Measurements from ENCODE around the gene CPT1A. TPM values are rescaled to one million over a fixed set of nuclear protein-coding genes. Genes with fewer than 3 reads are reported as not detected.
A peak's percentile ranks its signal among the peaks of the same experiment; 100 is the strongest.

The CPT1A gene
- polyA plus RNA-seq, 1 of the 3 experiments (the other 2 are of a cell fraction) = 31.2 TPM

- DNase-seq = peak; percentile 79
- peak overlapping the region; percentile 98 for H3K27ac ChIP-seq (ENCODE audit: low read depth in 2 of 2, low read length in 1 of 2)
- POLR2A ChIA-PET = no interaction called here
- H3F3A ChIP-seq (replicated peaks; ENCODE audit: insufficient read depth) = peaks cover 34% of the 10 kb centered on the region
- peak overlapping the region; percentile 76; the same call in 1 of the 2 replicates for H3K9ac ChIP-seq
- TF ChIP-seq YY1 (IDR thresholded peaks at IDR 0.05; ENCODE audit: low read depth) = peak; percentile 27; the same call in 1 of the 2 replicates
- TF ChIP-seq GATA2 (CRISPR knock-in tag; IDR thresholded peaks at IDR 0.05) = no peak
- TF ChIP-seq MAX (IDR thresholded peaks at IDR 0.05; ENCODE audit: low read depth) = peak; percentile 54; the same call in 1 of the 2 replicates
- TF ChIP-seq, protein P1, sequence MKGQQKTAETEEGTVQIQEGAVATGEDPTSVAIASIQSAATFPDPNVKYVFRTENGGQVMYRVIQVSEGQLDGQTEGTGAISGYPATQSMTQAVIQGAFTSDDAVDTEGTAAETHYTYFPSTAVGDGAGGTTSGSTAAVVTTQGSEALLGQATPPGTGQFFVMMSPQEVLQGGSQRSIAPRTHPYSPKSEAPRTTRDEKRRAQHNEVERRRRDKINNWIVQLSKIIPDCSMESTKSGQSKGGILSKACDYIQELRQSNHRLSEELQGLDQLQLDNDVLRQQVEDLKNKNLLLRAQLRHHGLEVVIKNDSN (IDR thresholded peaks at IDR 0.05; ENCODE audit: borderline replicate concordance, low read depth) = peak; percentile 85
- 0 out of 2 replicates have a peak, but pooled peaks have one; percentile 16 for TF ChIP-seq NFIC (IDR thresholded peaks at IDR 0.05; ENCODE audit: borderline replicate concordance)
- peak; percentile 51; the same call in 1 of the 2 replicates for TF ChIP-seq MXI1 (IDR thresholded peaks at IDR 0.05; ENCODE audit: low read depth, low read length)
- H3K4me3 ChIP-seq (ENCODE audit: low read depth in 2 of 2, low read length in 1 of 2) = peak overlapping the region; percentile 81 to 82
- no peaks in the 10 kb centered on the region for H3K27me3 ChIP-seq (ENCODE audit: insufficient read depth)
- peaks cover 0 to 4% of the 10 kb centered on the region in 2 experiments for H3K36me3 ChIP-seq (replicated peaks in 1 of 2; ENCODE audit: control insufficient read depth in 1 of 2, insufficient read depth in 2 of 2, low read length in 1 of 2)
- no peaks in the 10 kb centered on the region for H3K9me3 ChIP-seq
- H3K4me2 ChIP-seq = peak overlapping the region; percentile 87
- no peaks in the 10 kb centered on the region for H3K9me2 ChIP-seq
- CTCF ChIA-PET = interaction anchor here (0.9 to 1.0 kb wide), 2 partner anchors 15 to 43 kb away, joined by 3 to 4 read pairs; no protein-coding TSS in a partner anchor
- 6% methylated on average over 39 of the region's 90 CpGs for WGBS (ENCODE audit: low lambda C conversion rate)
- H3K4me1 ChIP-seq (ENCODE audit: control insufficient read depth in 1 of 2, insufficient read depth in 2 of 2, low read depth in 1 of 2, low read length in 1 of 2) = peaks cover 20 to 23% of the 10 kb centered on the region in 2 experiments
- peaks cover 45% of the 10 kb centered on the region for H3K79me2 ChIP-seq (ENCODE audit: insufficient read depth)
- peak overlapping the region; percentile 81; the same call in 1 of the 2 replicates for H2AFZ ChIP-seq (ENCODE audit: low read depth)
- no peaks in the 10 kb centered on the region for H4K20me1 ChIP-seq (ENCODE audit: insufficient read depth)
Measured at GRCh38 chr11:68840661-68841653, 759 bp downstream of the CPT1A start.

DNA sequence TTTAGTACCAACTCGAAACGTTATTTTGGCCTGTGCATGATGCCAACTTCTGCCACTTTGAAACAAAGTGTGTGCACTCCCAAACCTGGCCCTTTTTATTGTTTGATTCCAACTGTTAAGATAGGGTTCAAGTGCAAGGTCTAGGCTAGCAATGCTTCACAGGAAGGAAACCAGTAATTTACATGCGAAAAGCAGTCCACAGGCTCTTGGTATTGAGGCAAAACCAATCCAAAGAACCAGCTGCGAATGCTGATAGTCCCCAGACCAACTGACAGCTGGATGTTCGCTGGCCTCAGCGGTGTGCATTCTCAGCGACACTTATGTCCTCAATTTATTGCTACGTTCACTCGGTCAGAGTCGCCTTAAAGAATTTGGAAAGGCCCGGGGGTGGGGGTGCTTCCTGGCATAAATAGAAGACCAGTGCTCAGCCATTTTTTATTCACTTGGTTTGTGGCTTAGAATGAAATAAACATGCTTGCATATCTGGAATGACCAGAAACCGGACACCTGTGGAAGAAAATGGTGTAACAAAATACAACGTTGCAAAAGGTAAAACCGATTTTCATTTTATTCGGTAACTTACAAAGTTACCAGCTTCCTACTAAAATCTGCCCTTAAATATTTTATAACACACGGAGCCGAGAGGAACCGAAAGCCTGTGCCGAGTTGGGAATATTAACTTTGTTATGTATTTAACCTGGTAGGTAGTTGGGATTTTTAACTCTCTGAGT, 1.6 kb downstream of the CPT1A start:
- DNase-seq = no peak

More for the DNA sequence above, 1.6 kb downstream of the CPT1A start:
- no peak for TF ChIP-seq MXI1 (IDR thresholded peaks at IDR 0.05; ENCODE audit: low read depth, low read length)
- ChIA-PET CTCF (interaction anchor here (1.0 to 1.5 kb wide), 2 partner anchors 42 to 50 kb away, joined by 4 to 7 read pairs; no protein-coding TSS in a partner anchor), POLR2A (no interaction called here)
- Histone ChIP-seq H3K36me3 (replicated peaks in 1 of 2; ENCODE audit: control insufficient read depth in 1 of 2, insufficient read depth in 2 of 2, low read length in 1 of 2) (peaks cover 0 to 7% of the 10 kb centered on the region in 2 experiments), H3K9me2 (no peaks in the 10 kb centered on the region), H3K27me3 (ENCODE audit: insufficient read depth) (no peaks in the 10 kb centered on the region), H3K4me1 (ENCODE audit: control insufficient read depth in 1 of 2, insufficient read depth in 2 of 2, low read depth in 1 of 2, low read length in 1 of 2) (peaks cover 20 to 23% of the 10 kb centered on the region in 2 experiments), H3K79me2 (ENCODE audit: insufficient read depth) (peaks cover 54% of the 10 kb centered on the region), H3K9me3 (no peaks in the 10 kb centered on the region), H2AFZ (ENCODE audit: low read depth) (peak overlapping the region; percentile 46; the same call in 1 of the 2 replicates), H3F3A (replicated peaks; ENCODE audit: insufficient read depth) (peaks cover 34% of the 10 kb centered on the region), H3K4me3 (ENCODE audit: low read depth in 2 of 2, low read length in 1 of 2) (peak overlapping the region; percentile 81 to 82), H3K9ac (peak overlapping the region; percentile 76; the same call in 1 of the 2 replicates), H3K4me2 (peak overlapping the region; percentile 87), H4K20me1 (ENCODE audit: insufficient read depth) (peaks cover 4% of the 10 kb centered on the region; the same call in 1 of the 2 replicates), H3K27ac (ENCODE audit: low read depth in 2 of 2, low read length in 1 of 2) (peak overlapping the region; percentile 98)
- WGBS (ENCODE audit: low lambda C conversion rate) = 43% methylated on average over 19 of the region's 19 CpGs

Measured in SK-N-SH (cell line).